Neural cell (in vitro differentiated cells): ENCODE measurements around the gene PDE6D. TPM values are rescaled to one million over a fixed set of nuclear protein-coding genes. Genes with fewer than 3 reads are reported as not detected.

Source experiments
- H2AFZ ChIP-seq: fragments of 200-600, 300-800 bp; sonication (generic), shearing (Covaris generic); 2 replicates; pipeline ENCODE4 v1.6.0; 2014; ENCODE audit warnings: low read depth, mild to moderate bottlenecking, antibody characterized with exemption, low read length, moderate library complexity
- H3F3A ChIP-seq: fragments of 200-600 bp; shearing (Covaris generic); 2 replicates; pipeline ENCODE4 v1.6.1; 2016; ENCODE audit warnings: mild to moderate bottlenecking, moderate library complexity, mixed read lengths, antibody characterized with exemption, low read length; ENCODE audit not compliant: insufficient read depth, poor library complexity, severe bottlenecking
- H3K27ac ChIP-seq: fragments of 200-600, 300-800 bp; sonication (generic), shearing (Covaris generic); 2 replicates; pipeline ENCODE4 v1.5.1; 2014; ENCODE audit warnings: mild to moderate bottlenecking, low read length, moderate library complexity
- H3K27me3 ChIP-seq: fragments of 300-800, 200-600 bp; sonication (generic), shearing (Covaris generic); 2 replicates; pipeline ENCODE4 v1.6.0; 2014; ENCODE audit warnings: mild to moderate bottlenecking, low read depth, low read length, moderate library complexity; ENCODE audit not compliant: insufficient read depth
- H3K36me3 ChIP-seq: fragments of 300-800, 200-600 bp; sonication (generic), shearing (Covaris generic); 2 replicates; pipeline ENCODE4 v1.5.1; 2014; ENCODE audit warnings: mild to moderate bottlenecking, antibody characterized with exemption, low read length, moderate library complexity; ENCODE audit not compliant: insufficient read depth
- H3K4me2 ChIP-seq: fragments of 300-800, 200-600 bp; sonication (generic), shearing (Covaris generic); 2 replicates; pipeline ENCODE4 v1.6.0; 2014; ENCODE audit warnings: mild to moderate bottlenecking, low read length
- H3K4me3 ChIP-seq: fragments of 300-800, 200-600 bp; sonication (generic), shearing (Covaris generic); 2 replicates; pipeline ENCODE4 v1.5.1; 2014; ENCODE audit warnings: mild to moderate bottlenecking, low read length, moderate library complexity
- H3K79me2 ChIP-seq: fragments of 200-600 bp; shearing (Covaris generic); replicated peaks from 2 replicates; pipeline ENCODE4 v1.6.0; 2014; ENCODE audit warnings: mild to moderate bottlenecking, low read length, moderate library complexity; ENCODE audit not compliant: insufficient read depth
- H3K9ac ChIP-seq: fragments of 300-800, 200-600 bp; sonication (generic), shearing (Covaris generic); 2 replicates; pipeline ENCODE4 v1.6.1; 2016; ENCODE audit warnings: mild to moderate bottlenecking, low read length, mixed read lengths
- H3K9me2 ChIP-seq: fragments of 200-600 bp; shearing (Covaris generic); 2 replicates; pipeline ENCODE4 v1.6.1; 2016; ENCODE audit warnings: mild to moderate bottlenecking, low read length, mixed read lengths; ENCODE audit not compliant: insufficient read depth
- H3K9me3 ChIP-seq: fragments of 200-600, 300-800 bp; sonication (generic), shearing (Covaris generic); 2 replicates; pipeline ENCODE4 v1.6.1; 2016; ENCODE audit warnings: mild to moderate bottlenecking, mixed run types, low read length, moderate library complexity, mixed read lengths
- H4K20me1 ChIP-seq: fragments of 200-600 bp; shearing (Covaris generic); 2 replicates; pipeline ENCODE4 v1.6.1; 2016; ENCODE audit warnings: mild to moderate bottlenecking, mixed run types; ENCODE audit not compliant: insufficient read depth
- EP300 ChIP-seq: fragments of 450-650 bp; conservative IDR thresholded peaks from 2 replicates; pipeline ENCODE4 v1.6.1; 2014; ENCODE audit warnings: antibody characterized with exemption, mild to moderate bottlenecking, moderate library complexity; ENCODE audit not compliant: poor library complexity, severe bottlenecking
- EZH2 ChIP-seq: fragments of 200-600, 300-800 bp; shearing (Covaris generic), sonication (generic); IDR thresholded peaks from 2 replicates; pipeline ENCODE4 v1.6.1; 2014; ENCODE audit warnings: antibody characterized with exemption, low read length, borderline replicate concordance, mild to moderate bottlenecking; ENCODE audit not compliant: insufficient read depth, poor library complexity, severe bottlenecking
- MXI1 ChIP-seq: fragments of 450-650 bp; conservative IDR thresholded peaks from 2 replicates; pipeline ENCODE4 v1.6.1; 2014; ENCODE audit warnings: antibody characterized with exemption, mild to moderate bottlenecking; ENCODE audit not compliant: poor library complexity, severe bottlenecking
- POLR2AphosphoS5 ChIP-seq: IDR thresholded peaks from 2 replicates; pipeline ENCODE4 v1.6.1; 2012
- RAD21 ChIP-seq: fragments of 450-650 bp; conservative IDR thresholded peaks from 2 replicates; pipeline ENCODE4 v1.6.1; 2014; ENCODE audit warnings: antibody characterized with exemption, mild to moderate bottlenecking, moderate library complexity
- REST ChIP-seq: IDR thresholded peaks from 2 replicates; pipeline ENCODE4 v1.6.1; 2012; ENCODE audit warnings: borderline replicate concordance
- SMC3 ChIP-seq: fragments of 450-650 bp; conservative IDR thresholded peaks from 2 replicates; pipeline ENCODE4 v1.6.1; 2014; ENCODE audit warnings: antibody characterized with exemption, mild to moderate bottlenecking, moderate library complexity; ENCODE audit not compliant: poor library complexity
- TAF1 ChIP-seq: IDR thresholded peaks from 2 replicates; pipeline ENCODE4 v1.6.1; 2012; ENCODE audit warnings: low read depth
- polyA minus RNA-seq: library from RNA; depleted of rRNA, polyadenylated mRNA; stranded (reverse); fragments of >200 nt; gene quantifications from 2 replicates; pipeline ENCODE4 v1.2.3, GENCODE V29; 2014
- polyA plus RNA-seq: library from polyadenylated mRNA; depleted of rRNA; stranded (reverse); fragments of >200 nt; gene quantifications from 2 replicates; pipeline ENCODE4 v1.2.3, GENCODE V29; 2014
- TF ChIP-seq, protein P1 (sequence below): fragments of 450-650 bp; IDR thresholded peaks from 2 replicates; pipeline ENCODE4 v1.5.1; 2014; ENCODE audit warnings: antibody characterized with exemption, mild to moderate bottlenecking, moderate library complexity; ENCODE audit not compliant: poor library complexity, severe bottlenecking

The PDE6D gene
- polyA plus RNA-seq: 127 and 150 TPM in 2 replicates
- 55.0 and 56.8 TPM in 2 replicates for polyA minus RNA-seq

DNA sequence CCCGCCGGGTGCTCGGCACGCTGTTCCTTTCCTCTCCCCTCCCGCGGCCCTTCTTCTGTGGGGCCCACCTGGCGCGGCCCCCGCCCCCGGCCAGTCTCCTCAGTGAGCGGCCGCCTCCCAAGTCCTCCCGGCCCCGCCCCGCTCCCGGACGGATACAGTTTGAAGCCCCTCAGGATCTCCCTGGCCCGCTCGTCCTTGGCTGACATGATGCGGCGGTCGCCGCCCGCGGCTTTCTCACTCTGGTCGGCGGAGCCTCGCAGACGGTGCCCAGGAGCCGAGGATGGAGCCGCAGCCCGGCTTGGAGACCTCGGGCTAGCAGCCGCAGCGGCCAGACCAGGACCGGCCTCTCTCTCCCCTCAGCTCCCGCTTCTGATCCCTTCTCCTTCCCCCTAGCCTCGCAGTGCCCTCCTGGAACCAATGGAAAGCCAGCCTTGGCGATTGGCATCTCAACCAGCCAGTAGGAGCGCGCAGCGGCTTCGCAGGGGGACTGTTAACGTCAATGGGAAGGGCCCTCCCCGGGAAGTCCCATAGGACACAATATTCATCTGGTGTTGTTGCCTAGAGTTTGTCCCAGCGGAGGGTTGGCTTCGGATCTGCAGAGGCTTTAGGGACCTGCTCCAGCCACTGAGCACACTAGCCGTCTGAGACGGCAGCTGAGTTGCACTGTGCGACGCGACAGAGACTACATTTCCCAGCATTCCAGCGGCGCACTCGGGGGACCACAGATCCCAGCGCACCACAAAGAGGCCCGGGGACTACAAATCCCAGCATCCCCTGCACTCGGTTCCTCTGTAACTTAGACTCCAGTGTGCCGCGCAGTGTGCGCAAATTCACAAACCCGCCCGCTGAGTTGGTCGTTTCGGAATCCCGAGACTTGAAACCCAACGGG, at the start of gene PDE6D:
Gene PDE6D, minus strand, starts transcription at position 374 of the 889 bp plus-strand sequence. Its CDS starts 168 bp downstream, at position 206.
- Histone ChIP-seq H3K9ac (peak within 1 kb of the TSS; percentile 84), H3F3A (no peaks in the 10 kb centered on the region), H3K9me3 (no peaks in the 10 kb centered on the region), H2AFZ (peak within 1 kb of the TSS; percentile 54), H3K9me2 (no peaks in the 10 kb centered on the region), H4K20me1 (no peaks in the 10 kb centered on the region), H3K27ac (peak within 1 kb of the TSS; percentile 86), H3K79me2 (peaks cover 7% of the 10 kb centered on the region), H3K27me3 (no peaks in the 10 kb centered on the region), H3K4me2 (peak within 1 kb of the TSS; percentile 72), H3K36me3 (no peaks in the 10 kb centered on the region), H3K4me3 (peak within 1 kb of the TSS; percentile 85)
- TF ChIP-seq TAF1 (peak; percentile 64), MXI1 (peak; percentile 55), RAD21 (peak; percentile 41), EP300 (no peak), EZH2 (no peak), REST (peak; percentile 74), SMC3 (peak; percentile 41), POLR2AphosphoS5 (peak; percentile 96)
- TF ChIP-seq, protein P1, sequence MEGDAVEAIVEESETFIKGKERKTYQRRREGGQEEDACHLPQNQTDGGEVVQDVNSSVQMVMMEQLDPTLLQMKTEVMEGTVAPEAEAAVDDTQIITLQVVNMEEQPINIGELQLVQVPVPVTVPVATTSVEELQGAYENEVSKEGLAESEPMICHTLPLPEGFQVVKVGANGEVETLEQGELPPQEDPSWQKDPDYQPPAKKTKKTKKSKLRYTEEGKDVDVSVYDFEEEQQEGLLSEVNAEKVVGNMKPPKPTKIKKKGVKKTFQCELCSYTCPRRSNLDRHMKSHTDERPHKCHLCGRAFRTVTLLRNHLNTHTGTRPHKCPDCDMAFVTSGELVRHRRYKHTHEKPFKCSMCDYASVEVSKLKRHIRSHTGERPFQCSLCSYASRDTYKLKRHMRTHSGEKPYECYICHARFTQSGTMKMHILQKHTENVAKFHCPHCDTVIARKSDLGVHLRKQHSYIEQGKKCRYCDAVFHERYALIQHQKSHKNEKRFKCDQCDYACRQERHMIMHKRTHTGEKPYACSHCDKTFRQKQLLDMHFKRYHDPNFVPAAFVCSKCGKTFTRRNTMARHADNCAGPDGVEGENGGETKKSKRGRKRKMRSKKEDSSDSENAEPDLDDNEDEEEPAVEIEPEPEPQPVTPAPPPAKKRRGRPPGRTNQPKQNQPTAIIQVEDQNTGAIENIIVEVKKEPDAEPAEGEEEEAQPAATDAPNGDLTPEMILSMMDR: peak; percentile 34

DNA sequence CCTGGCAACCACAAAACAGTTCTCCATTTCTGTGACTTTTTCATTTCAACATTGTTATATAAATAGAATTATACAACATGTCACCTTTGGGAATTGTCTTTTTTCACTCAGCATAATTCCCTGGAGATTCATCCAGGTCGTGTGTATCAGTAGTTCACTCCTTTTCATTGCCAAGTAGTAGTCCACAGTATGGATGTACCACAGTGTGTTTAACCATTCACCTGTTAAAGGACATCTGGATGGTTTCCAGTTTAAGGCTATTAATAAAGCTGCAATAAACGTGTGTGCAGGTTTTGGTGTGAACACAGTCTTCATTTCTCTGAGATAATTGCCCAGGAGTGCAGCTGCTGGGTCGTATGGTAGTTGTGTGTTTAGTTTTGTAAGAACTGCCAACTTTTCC, 40.8 kb upstream of the PDE6D start:
- Histone ChIP-seq H4K20me1 (no peaks in the 10 kb centered on the region), H3F3A (no peaks in the 10 kb centered on the region), H3K4me3 (no peak overlapping the region), H3K27me3 (no peaks in the 10 kb centered on the region), H3K9me2 (no peaks in the 10 kb centered on the region), H2AFZ (no peak overlapping the region), H3K27ac (no peak overlapping the region), H3K4me2 (no peak overlapping the region), H3K9ac (no peak overlapping the region), H3K9me3 (peaks cover 4% of the 10 kb centered on the region), H3K79me2 (no peaks in the 10 kb centered on the region), H3K36me3 (no peaks in the 10 kb centered on the region)
- no peak for TF ChIP-seq EZH2
- TF ChIP-seq, protein P1: no peak
